ENCODE measurements around the gene C3orf33. TPM values are rescaled to one million over a fixed set of nuclear protein-coding genes. Genes with fewer than 3 reads are reported as not detected.
A peak's percentile ranks its signal among the peaks of the same experiment; 100 is the strongest.

C3orf33 gene
- total and polyA plus RNA-seq, 9 of the 15 experiments (the other 6 are each of a cell fraction or from before 2014, with no cell fraction given): 4.1 to 10.2 (median 6.0) TPM

GRCh38 chr3:155852341-155852740 lies 46.3 kb upstream of the C3orf33 start:
- no peak overlapping the region for H2AFZ ChIP-seq (ENCODE audit: low read depth, low read length)
- intact Hi-C loops (cut with micrococcal nuclease): loop anchor here (10.0 kb wide), 1 partner anchor 468 kb away; no protein-coding TSS in a partner anchor
- peak overlapping the region; percentile 82 to 92 for H3K9ac ChIP-seq (ENCODE audit: insufficient read depth in 1 of 2, low read depth in 2 of 2, low read length in 2 of 2)
- ChIA-PET CTCF (ENCODE audit: low intra/inter-chr PET ratio) (interaction anchor here (1.0 kb wide), 1 partner anchor 18 kb away, joined by 3 read pairs; the partner anchor contains the start of gene GMPS), POLR2A (interaction anchor here (0.6 to 2.6 kb wide), 7 partner anchors 9 to 47 kb away, joined by 3 to 19 read pairs (median 6); partner anchors contain the start of genes C3orf33 and GMPS)
- no peak for DNase-seq (ENCODE audit: extremely low read depth in 1 of 4, low spot score in 3 of 4)
- peaks cover 6% of the 10 kb centered on the region; the same call in 1 of the 2 replicates for H4K20me1 ChIP-seq (replicated peaks; ENCODE audit: control insufficient read depth, insufficient read depth, low read length)
- H3K4me2 ChIP-seq (ENCODE audit: insufficient read depth, low read length): peak overlapping the region; percentile 92
- TF ChIP-seq TEAD1 (CRISPR knock-in tag; IDR thresholded peaks at IDR 0.05) (no peak), BMI1 (IDR thresholded peaks at IDR 0.05; ENCODE audit: low read length) (no peak), NKRF (IDR thresholded peaks at IDR 0.05; ENCODE audit: borderline replicate concordance) (no peak), PTTG1 (tag; IDR thresholded peaks at IDR 0.05; ENCODE audit: low read depth) (no peak), BCOR (IDR thresholded peaks at IDR 0.05) (no peak), SIN3A (IDR thresholded peaks at IDR 0.05; ENCODE audit: borderline replicate concordance in 2 of 2, control insufficient read depth in 1 of 2, low read depth in 2 of 2, low read length in 2 of 2) (peak in 1 of 2 experiments; percentile 45; a peak in 1 of 4 replicates), UBTF (IDR thresholded peaks at IDR 0.05; ENCODE audit: borderline replicate concordance in 1 of 2, low read depth in 2 of 2, low read length in 2 of 2) (0 out of 4 replicates have a peak, but pooled peaks of 1 of the 2 experiments have one; percentile 34), ZNF280B (CRISPR knock-in tag; IDR thresholded peaks at IDR 0.05) (no peak)
- no peaks in the 10 kb centered on the region for H3K9me1 ChIP-seq (ENCODE audit: control insufficient read depth, insufficient read depth, low read length)
- peaks cover 20% of the 10 kb centered on the region; the same call in 1 of the 3 replicates for H3K36me3 ChIP-seq (ENCODE audit: control insufficient read depth, insufficient read depth, low read length)
- peaks cover 72% of the 10 kb centered on the region for H3K79me2 ChIP-seq (ENCODE audit: control insufficient read depth, insufficient read depth, low read length)
- BruUV-seq (replicated peaks): no TSS peak
- 5% methylated on average over 2 of the region's 2 CpGs for WGBS (ENCODE audit: insufficient coverage, low coverage, missing lambda C conversion rate)
- no peak for FAIRE-seq
- peaks cover 7 to 20% of the 10 kb centered on the region in 2 experiments; a peak in 3 of 5 replicates for H3K4me1 ChIP-seq (replicated peaks in 1 of 2; ENCODE audit: control insufficient read depth in 2 of 2, insufficient read depth in 2 of 2, low read length in 2 of 2)
- H3K27ac ChIP-seq (ENCODE audit: extremely low read depth, low read depth, low read length): peak overlapping the region; percentile 87; the same call in 2 of the 3 replicates
- no peaks in the 10 kb centered on the region for H3K27me3 ChIP-seq (ENCODE audit: control insufficient read depth in 2 of 2, insufficient read depth in 2 of 2, low read length in 2 of 2)
- ATAC-seq: no peak
- no peaks in the 10 kb centered on the region for H3K9me3 ChIP-seq (replicated peaks; ENCODE audit: control insufficient read depth, insufficient read depth, low read depth, low read length)
- H3K4me3 ChIP-seq: peak overlapping the region; percentile 93
- in situ Hi-C loops (cut with MboI): loop anchor here (25.0 kb wide), 2 partner anchors 490 to 1540 kb away; partner anchors contain the start of gene DHX36
